ENCODE results near the gene COBL. TPM values are rescaled to one million over a fixed set of nuclear protein-coding genes. Genes with fewer than 3 reads are reported as not detected.

The COBL gene
- total RNA-seq, 2 donors from 2014 or later, result 1.4 to 1.6 TPM

GRCh38 chr7:51261950-51262795, 54.4 kb downstream of the COBL start:
- Histone ChIP-seq H3K4me3 (no peak overlapping the region), H3K4me1 (ENCODE audit: control insufficient read depth in 1 of 2, low read depth in 2 of 2) (no peaks in the 10 kb centered on the region), H3K36me3 (no peaks in the 10 kb centered on the region), H3K27ac (no peak overlapping the region), H3K9me3 (no peaks in the 10 kb centered on the region), H3K27me3 (replicated peaks; ENCODE audit: insufficient read depth) (no peaks in the 10 kb centered on the region)
- TF ChIP-seq, protein P1, sequence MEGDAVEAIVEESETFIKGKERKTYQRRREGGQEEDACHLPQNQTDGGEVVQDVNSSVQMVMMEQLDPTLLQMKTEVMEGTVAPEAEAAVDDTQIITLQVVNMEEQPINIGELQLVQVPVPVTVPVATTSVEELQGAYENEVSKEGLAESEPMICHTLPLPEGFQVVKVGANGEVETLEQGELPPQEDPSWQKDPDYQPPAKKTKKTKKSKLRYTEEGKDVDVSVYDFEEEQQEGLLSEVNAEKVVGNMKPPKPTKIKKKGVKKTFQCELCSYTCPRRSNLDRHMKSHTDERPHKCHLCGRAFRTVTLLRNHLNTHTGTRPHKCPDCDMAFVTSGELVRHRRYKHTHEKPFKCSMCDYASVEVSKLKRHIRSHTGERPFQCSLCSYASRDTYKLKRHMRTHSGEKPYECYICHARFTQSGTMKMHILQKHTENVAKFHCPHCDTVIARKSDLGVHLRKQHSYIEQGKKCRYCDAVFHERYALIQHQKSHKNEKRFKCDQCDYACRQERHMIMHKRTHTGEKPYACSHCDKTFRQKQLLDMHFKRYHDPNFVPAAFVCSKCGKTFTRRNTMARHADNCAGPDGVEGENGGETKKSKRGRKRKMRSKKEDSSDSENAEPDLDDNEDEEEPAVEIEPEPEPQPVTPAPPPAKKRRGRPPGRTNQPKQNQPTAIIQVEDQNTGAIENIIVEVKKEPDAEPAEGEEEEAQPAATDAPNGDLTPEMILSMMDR (IDR thresholded peaks at IDR 0.05), result no peak
- ATAC-seq (ENCODE audit: insufficient number of reproducible peaks, low FRiP score, low read depth) (no peak), DNase-seq (ENCODE audit: low spot score) (no peak)

DNA sequence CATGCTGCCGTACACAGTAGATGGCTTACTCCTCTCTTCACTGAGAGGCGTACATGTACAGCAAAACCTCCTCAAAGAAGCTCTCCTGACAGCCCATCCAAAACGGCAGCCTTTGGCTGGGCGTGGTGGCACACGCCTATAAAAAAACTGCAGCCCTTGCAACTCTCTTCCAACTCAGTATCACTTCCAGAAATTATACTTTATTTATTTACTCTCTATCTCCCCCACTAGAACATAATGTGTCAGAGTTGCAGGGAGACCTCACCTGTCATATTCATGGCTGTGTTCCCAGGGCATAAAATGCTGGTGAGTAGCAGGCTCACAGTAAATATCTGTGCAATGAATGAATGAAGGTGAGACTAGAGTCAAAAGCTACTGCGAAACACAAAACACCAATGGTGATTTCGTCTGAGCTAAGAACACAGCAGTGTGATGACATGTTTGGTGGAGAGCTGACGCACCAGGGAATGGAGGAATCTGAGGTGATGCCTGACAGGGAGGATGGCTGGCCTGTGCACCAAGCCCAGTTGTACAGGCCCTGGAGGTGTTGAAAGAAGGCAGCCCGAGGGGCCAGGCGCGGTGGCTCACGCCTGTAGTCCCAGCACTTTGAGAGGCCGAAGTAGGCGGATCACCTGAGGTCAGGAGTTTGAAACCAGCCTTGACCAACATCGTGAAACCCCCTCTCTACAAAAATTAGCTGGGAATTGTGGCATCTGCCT, 55.3 kb downstream of the COBL start:
- H3K9me3 ChIP-seq, result no peaks in the 10 kb centered on the region
- H3K27me3 ChIP-seq (replicated peaks; ENCODE audit: insufficient read depth), result no peaks in the 10 kb centered on the region
- DNase-seq (ENCODE audit: low spot score) (no peak), ATAC-seq (ENCODE audit: insufficient number of reproducible peaks, low FRiP score, low read depth) (no peak)
- no peak overlapping the region for H3K4me3 ChIP-seq
- no peaks in the 10 kb centered on the region for H3K4me1 ChIP-seq (ENCODE audit: control insufficient read depth in 1 of 2, low read depth in 2 of 2)
- TF ChIP-seq, protein P1 (IDR thresholded peaks at IDR 0.05), result no peak
- H3K36me3 ChIP-seq, result no peaks in the 10 kb centered on the region
- H3K27ac ChIP-seq, result no peak overlapping the region

DNA sequence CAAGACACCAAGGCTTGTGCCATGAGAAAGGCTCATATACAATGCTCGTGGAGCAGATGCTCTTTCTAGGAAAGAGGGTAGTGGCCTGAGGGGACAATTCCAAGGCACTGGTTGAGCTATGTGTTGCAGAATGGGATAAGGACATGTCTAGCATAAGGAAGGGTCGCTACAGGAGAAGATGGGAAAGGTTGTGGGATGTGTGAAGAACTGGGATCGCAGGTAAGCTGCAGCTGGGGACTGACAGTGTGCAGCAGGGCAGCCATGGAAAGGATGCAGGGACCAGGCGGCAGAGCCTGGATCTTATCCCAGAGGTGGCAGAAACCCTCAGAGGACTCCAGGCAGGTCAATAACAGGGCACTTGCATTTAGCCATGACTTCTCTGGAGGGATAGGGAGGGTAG, 56.1 kb downstream of the COBL start:
- Histone ChIP-seq H3K36me3 (no peaks in the 10 kb centered on the region), H3K27me3 (replicated peaks; ENCODE audit: insufficient read depth) (no peaks in the 10 kb centered on the region), H3K4me3 (no peak overlapping the region), H3K4me1 (ENCODE audit: control insufficient read depth in 1 of 2, low read depth in 2 of 2) (no peaks in the 10 kb centered on the region), H3K9me3 (no peaks in the 10 kb centered on the region), H3K27ac (no peak overlapping the region)
- no peak for ATAC-seq (ENCODE audit: insufficient number of reproducible peaks, low FRiP score, low read depth)
- DNase-seq (ENCODE audit: low spot score), result no peak
- TF ChIP-seq, protein P1 (IDR thresholded peaks at IDR 0.05), result no peak

DNA sequence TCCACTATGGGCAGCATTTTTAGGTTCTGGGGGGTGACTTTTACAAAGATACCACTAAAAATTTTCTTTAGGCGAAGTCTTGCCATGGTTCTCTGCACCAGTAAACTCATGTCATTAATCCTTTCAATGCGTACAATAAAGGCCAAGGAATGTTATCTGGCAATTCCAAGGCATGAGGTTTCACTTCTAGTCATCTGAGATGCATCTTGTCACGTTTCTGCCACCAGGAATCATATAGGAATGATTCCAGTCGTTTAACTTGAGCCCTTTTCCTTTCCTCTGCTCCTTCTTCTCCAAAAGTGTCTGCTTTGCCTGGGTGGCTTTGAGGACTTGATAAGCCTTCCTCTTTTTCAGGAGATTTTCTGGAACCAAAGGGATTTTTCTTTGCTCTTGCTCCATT, 56.8 kb downstream of the COBL start:
- Histone ChIP-seq H3K27me3 (replicated peaks; ENCODE audit: insufficient read depth) (no peaks in the 10 kb centered on the region), H3K27ac (no peak overlapping the region), H3K4me3 (no peak overlapping the region), H3K9me3 (no peaks in the 10 kb centered on the region), H3K36me3 (no peaks in the 10 kb centered on the region), H3K4me1 (ENCODE audit: control insufficient read depth in 1 of 2, low read depth in 2 of 2) (no peaks in the 10 kb centered on the region)
- DNase-seq (ENCODE audit: low spot score), result no peak
- no peak for ATAC-seq (ENCODE audit: insufficient number of reproducible peaks, low FRiP score, low read depth)
- TF ChIP-seq, protein P1 (IDR thresholded peaks at IDR 0.05), result no peak

DNA sequence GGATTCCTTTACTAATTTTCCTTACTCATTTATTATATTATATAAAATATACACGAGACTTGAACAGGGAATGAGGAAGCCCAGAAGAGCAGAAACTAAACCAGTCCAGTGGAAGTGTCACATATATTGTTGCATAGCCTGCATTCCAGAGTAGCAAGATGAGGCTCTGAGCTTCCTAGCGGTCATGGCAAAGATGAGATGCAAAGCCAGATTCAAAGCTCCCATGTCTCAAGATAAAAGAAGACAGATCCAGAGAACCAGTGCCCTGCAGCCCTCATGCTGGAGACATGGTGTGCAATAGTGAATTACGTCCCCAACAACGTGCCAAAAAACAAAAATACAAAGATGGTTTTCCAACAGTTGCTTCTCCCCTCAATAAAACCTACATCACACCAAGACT, 59.7 kb downstream of the COBL start:
- Histone ChIP-seq H3K27me3 (replicated peaks; ENCODE audit: insufficient read depth) (no peaks in the 10 kb centered on the region), H3K4me3 (no peak overlapping the region), H3K36me3 (no peaks in the 10 kb centered on the region), H3K9me3 (no peaks in the 10 kb centered on the region), H3K4me1 (ENCODE audit: control insufficient read depth in 1 of 2, low read depth in 2 of 2) (no peaks in the 10 kb centered on the region), H3K27ac (no peak overlapping the region)
- TF ChIP-seq, protein P1 (IDR thresholded peaks at IDR 0.05), result no peak
- ATAC-seq (ENCODE audit: insufficient number of reproducible peaks, low FRiP score, low read depth) (no peak), DNase-seq (ENCODE audit: low spot score) (no peak)

All from thoracic aorta (tissue), 2 donors.